SH-SY5Y (cell line): ENCODE results near the gene TRMT1.

ENCODE experiments used
- GATA2 ChIP-seq: IDR thresholded peaks from 2 replicates; pipeline ENCODE4 v1.6.1; 2011; ENCODE audit warnings: mild to moderate bottlenecking, low read depth, low read length
- GATA3 ChIP-seq: IDR thresholded peaks from 2 replicates; pipeline ENCODE4 v1.6.1; 2011; ENCODE audit warnings: low read depth, mild to moderate bottlenecking, low read length, moderate library complexity

TRMT1 gene

GRCh38 chr19:13095934-13096927 is 20.3 kb downstream of the TRMT1 start:
- TF ChIP-seq GATA3 (no peak), GATA2 (no peak)

- TF ChIP-seq GATA2 (no peak), GATA3 (no peak)
Measured at GRCh38 chr19:13095393-13095784, 21.2 kb downstream of the TRMT1 start.

DNA sequence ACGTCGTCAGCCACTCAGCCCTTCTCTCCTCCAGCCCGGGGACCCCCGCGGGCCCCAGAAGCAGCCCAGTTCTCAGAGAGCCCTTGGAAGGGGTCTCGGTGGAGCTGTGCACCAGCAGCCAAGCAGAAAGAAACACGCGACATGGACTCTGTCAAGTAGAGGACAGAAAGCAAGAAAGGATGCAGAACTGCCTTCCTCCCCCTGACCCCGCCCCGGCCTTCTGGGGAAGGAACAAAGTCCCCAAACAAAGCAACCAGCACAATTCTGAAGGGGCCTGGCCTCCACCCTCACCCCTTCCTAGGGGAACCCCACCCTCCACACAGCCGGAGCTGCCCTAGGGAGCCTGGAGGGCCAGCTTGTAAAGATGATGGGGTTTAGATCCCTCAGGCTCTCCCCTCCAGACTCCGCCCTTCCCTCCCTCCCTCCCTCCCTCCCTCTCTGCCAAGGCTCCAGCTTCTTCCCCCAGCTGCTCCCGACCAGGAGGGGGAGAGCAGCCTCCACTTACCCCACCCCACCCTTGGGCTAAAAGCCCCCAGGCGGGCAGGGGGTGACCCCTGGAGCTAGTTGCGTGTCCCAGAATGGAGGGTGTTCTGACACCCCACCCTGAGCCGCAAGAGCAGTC is 21.7 kb downstream of the TRMT1 start:
- no peak for TF ChIP-seq GATA2
- TF ChIP-seq GATA3, result no peak

GRCh38 chr19:13094106-13094504 is 22.4 kb downstream of the TRMT1 start:
- TF ChIP-seq GATA3, result no peak
- TF ChIP-seq GATA2, result no peak

DNA sequence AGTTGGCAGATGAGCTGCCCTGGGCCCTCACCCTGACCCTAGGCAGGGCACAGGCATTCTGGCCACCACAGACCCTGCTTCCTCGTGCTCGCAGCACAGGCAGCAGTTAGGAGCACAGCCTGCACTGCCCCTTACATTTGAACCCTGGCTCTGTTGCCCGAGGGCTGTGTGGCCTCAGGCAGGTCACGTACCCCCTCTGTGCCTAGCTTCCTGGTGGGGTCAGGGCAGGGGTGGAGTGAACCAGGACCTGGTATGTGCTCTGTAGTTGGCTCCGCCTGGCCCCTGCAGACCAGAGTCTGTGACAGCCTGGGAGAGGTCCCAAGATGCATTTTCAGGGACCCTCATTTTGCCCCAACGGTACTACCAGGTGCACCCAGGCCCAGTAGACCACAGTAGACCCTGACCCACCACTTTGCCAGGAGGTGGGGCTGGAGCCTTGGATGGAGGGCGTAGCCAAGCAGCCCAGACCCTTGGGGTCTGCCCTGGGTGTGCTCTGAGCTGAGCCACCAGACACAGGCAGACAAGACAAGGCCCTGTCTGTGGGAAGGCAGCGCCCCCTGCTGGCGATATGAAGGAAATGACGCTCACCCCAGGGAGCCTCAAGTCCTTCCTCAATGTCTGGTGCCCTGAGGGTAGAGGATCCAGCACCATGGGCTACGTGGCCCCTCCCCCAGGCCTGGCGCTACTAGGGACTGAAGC is 23.0 kb downstream of the TRMT1 start:
- TF ChIP-seq GATA3, result no peak
- TF ChIP-seq GATA2, result no peak

- TF ChIP-seq GATA2 (no peak), GATA3 (no peak)
Measured at GRCh38 chr19:13092606-13093235, 23.8 kb downstream of the TRMT1 start.

DNA sequence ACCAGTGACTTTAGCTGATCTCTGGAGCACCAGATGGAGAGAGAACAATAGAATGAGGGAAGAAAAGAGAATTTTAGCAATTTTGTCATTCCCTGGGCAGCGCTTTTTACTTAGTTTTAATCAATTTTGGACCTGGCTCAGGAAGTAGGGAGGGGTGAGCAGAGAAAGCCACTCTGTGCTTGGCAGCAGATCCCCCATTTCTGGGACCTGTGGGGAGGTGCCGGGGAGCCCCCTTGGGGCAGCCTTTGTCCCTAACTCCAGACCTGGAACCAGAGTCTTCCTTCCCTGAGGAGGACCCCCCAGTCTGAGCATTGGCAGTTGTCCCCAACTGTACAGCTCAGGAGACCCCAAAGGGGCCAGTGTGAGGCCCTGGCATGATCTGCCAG is 24.4 kb downstream of the TRMT1 start:
- TF ChIP-seq GATA3 (no peak), GATA2 (no peak)

DNA sequence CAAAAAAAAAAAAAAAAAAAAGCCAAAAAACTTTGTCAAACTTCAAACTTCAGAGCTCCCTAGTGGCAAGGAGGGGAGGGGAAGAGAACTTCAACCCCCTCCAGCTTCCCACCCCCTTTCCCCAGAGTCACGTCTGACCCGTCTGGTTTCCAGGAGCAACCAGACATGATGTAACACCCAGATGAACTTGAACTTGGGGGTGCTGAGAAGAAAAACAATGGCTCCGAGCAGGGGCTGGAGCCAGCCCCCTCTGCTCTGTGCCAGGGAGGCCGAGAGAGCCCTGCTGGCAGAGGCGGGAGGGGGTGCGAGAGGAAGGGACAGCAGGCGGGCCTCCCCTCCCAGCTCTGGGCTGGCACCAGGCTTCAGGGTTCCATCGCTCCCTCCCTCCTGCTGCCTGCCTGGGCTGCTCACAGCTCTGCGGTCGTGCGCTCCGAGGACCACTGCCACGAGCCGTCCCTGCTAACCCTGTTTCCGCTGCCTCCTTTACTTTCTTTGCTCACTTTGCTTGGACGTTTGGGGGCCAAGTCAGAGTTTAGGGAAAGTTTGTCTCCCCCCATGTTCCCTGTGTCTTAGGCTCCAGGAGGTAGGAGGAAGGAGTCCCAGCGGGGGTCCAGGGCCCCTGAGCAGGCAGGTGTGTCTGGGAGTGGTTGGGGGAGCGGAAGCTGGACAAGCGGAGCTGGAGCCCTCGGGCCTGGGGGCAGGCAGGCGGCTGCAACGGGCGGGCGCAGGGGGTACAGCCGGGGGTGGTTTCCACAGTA is 25.0 kb downstream of the TRMT1 start:
- TF ChIP-seq GATA3 (no peak), GATA2 (no peak)

DNA sequence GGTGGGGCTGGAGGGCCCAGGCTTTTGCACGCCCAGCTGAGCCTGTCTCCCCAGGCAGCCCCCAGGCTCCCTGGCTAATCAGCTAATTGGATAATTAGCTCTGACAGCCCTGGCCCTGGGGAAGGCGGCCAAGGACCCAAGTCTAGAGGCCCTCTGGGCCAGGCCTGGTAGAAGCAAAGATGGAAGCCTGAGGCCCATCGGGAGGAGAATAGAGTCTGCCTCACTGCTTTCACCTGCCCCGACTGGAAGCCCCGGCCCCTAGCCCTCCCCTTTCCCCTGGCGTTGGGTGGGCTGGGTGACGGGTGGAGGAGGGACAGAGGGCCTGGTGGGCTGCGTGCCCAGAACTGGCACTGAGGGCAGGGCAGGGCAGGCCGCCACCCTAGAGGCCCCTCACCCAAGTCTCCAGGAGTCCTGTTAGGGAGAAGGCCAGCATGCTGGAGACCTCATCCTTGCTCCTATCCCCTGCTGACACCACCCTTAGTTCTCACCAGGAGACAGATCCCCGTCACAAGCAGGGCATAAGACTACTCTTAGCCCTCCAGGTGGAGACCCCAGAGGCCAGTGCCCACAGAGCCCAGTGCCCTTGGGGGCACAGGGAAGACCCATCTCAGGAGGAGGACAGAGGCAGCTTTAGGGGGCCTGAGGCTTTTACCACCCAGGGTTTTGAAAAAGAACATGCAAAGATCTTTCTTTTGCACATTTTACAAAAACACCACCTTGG is 25.9 kb downstream of the TRMT1 start:
- TF ChIP-seq GATA2 (no peak), GATA3 (no peak)

- no peak for TF ChIP-seq GATA3
- TF ChIP-seq GATA2, result no peak
Measured at GRCh38 chr19:13089857-13090507, 26.6 kb downstream of the TRMT1 start.

DNA sequence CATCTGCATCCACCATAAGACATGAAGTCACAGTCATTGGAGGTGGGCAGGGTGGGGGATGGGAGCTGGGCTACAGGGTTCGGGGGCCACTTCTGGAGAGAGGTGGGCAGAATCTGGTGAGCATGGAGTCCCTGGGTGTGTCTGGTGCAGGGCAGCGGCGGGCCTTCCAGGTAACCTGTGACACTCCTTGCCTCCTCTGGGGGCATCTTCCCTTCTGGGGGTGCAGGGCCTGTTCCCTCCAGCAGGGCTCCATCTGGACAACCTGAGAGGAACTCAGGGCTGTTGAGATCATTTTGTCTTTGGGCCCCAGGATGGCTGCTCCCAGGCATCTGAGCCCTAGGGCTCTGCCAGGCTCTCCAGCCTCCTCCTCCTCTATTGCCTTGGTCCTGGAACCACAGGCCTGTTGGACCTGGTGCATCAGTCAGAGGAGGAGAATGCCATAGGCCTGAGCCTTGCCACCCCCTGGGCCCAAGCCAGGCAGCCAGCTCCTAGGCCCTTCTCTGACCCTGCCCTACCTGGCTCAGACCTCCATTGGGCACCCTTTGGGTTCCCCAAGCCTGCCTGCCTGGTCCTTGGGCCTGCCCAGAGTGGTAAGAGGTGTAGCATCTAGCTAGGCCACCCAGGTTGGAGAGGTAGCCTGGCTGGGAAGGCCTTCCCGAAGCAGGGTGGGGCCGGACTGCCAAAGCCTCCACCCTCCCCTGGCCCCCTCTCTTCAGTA is 27.2 kb downstream of the TRMT1 start:
- TF ChIP-seq GATA2, result no peak
- TF ChIP-seq GATA3, result no peak
